CD4-positive, alpha-beta T cell treated with Interleukin-1 beta for 1 hour (primary cell): Measurements from ENCODE around the gene ENKUR.

ENCODE experiments used
- DNase-seq, 2 donors: peaks; one replicate each; pipeline ENCODE4 v3.0.0-alpha.2; 2020 to 2022

The ENKUR gene

DNA sequence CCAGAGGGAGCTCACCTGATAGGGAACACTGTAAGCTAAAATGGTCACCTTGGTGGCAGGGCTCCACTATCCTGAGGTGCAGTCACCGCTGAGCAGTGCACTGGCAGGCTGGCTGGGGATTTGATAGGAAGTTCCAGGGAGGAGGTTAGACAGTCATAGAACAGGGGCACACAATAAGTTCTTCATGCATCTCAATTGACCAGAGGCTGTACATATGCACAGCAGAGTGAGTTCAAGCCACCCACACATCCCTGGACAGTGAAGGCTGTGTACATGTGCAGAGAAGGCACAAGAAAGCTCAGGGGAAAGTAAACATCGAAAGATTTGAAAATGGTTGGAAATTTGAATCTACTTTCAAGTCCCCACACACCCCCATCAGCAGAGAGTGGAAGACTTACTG is 77.4 kb downstream of the ENKUR start:
- DNase-seq: no peak

DNA sequence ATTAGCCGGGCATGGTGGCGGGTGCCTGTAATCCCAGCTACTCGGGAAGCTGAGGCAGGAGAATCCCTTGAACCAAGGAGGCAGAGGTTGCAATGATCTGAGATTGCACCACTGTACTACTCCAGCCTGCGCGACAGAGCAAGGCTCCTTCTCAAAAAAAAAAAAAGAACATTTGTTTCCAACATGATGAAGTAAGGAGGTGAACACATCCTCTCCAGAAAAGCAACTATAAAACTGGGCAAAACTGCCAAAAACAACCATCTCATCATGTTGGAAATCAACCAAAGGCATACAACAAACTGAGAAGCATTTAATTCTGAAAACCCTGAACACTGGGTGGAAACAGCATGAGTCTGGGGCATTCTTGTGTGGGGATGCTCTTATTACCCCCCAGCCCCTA is 77.9 kb downstream of the ENKUR start:
- DNase-seq: no peak

GRCh38 chr10:24935504-24936292 is 80.3 kb downstream of the ENKUR start:
- DNase-seq: no peak
